ENCODE measurements around the gene RALGPS1. TPM values are rescaled to one million over a fixed set of nuclear protein-coding genes. Genes with fewer than 3 reads are reported as not detected.

The RALGPS1 gene
- total and polyA plus RNA-seq, 5 donors from 2014 or later, result 1.8 to 10.3 (median 3.3) TPM

- Mint-ChIP-seq H3K9me3 (no peaks in the 10 kb centered on the region), H3K27ac (peak overlapping the region in 1 of 3 donors; percentile 5), H3K4me1 (peaks cover 0 to 9% (median 4%) of the 10 kb centered on the region in 4 donors), H3K36me3 (no peaks in the 10 kb centered on the region), H3K27me3 (peaks cover 5% of the 10 kb centered on the region), H3K4me3 (no peak overlapping the region)
- Histone ChIP-seq H3K27ac (ENCODE audit: insufficient read depth, low read length, poor library complexity, severe bottlenecking) (no peak overlapping the region), H3K4me3 (ENCODE audit: low read depth, low read length) (no peak overlapping the region), H3K9me3 (ENCODE audit: control insufficient read depth in 2 of 2, low read length in 2 of 2) (no peaks in the 10 kb centered on the region), H3K27me3 (ENCODE audit: control insufficient read depth, insufficient read depth, low read length) (no peaks in the 10 kb centered on the region), H3K36me3 (ENCODE audit: control insufficient read depth, insufficient read depth, low read length) (no peaks in the 10 kb centered on the region), H3K4me1 (ENCODE audit: control insufficient read depth, insufficient read depth, low read length, poor library complexity, severe bottlenecking) (no peaks in the 10 kb centered on the region)
- DNase-seq (no peak), ATAC-seq (ENCODE audit: low read depth in 2 of 2) (no peak)
These were observed 198.2 kb downstream of the RALGPS1 start for GRCh38 chr9:127112735-127113161.

- Histone ChIP-seq H3K4me3 (ENCODE audit: low read depth, low read length) (no peak overlapping the region), H3K4me1 (ENCODE audit: control insufficient read depth, insufficient read depth, low read length, poor library complexity, severe bottlenecking) (no peaks in the 10 kb centered on the region), H3K27ac (ENCODE audit: insufficient read depth, low read length, poor library complexity, severe bottlenecking) (no peak overlapping the region), H3K36me3 (ENCODE audit: control insufficient read depth, insufficient read depth, low read length) (no peaks in the 10 kb centered on the region), H3K9me3 (ENCODE audit: control insufficient read depth in 2 of 2, low read length in 2 of 2) (no peaks in the 10 kb centered on the region), H3K27me3 (ENCODE audit: control insufficient read depth, insufficient read depth, low read length) (no peaks in the 10 kb centered on the region)
- Mint-ChIP-seq H3K4me1 (peaks cover 0 to 9% (median 4%) of the 10 kb centered on the region in 4 donors), H3K27me3 (peaks cover 5% of the 10 kb centered on the region), H3K36me3 (no peaks in the 10 kb centered on the region), H3K27ac (peak overlapping the region in 1 of 3 donors; percentile 5), H3K4me3 (no peak overlapping the region), H3K9me3 (no peaks in the 10 kb centered on the region)
- DNase-seq (no peak), ATAC-seq (ENCODE audit: low read depth in 2 of 2) (no peak)
These were observed 198.8 kb downstream of the RALGPS1 start for GRCh38 chr9:127113191-127113972.

GRCh38 chr9:127114606-127115005 is 200.0 kb downstream of the RALGPS1 start:
- H3K36me3 ChIP-seq (ENCODE audit: control insufficient read depth, insufficient read depth, low read length), result no peaks in the 10 kb centered on the region
- H3K9me3 Mint-ChIP-seq, result no peaks in the 10 kb centered on the region
- no peaks in the 10 kb centered on the region for H3K27me3 ChIP-seq (ENCODE audit: control insufficient read depth, insufficient read depth, low read length)
- no peak overlapping the region for H3K4me3 ChIP-seq (ENCODE audit: low read depth, low read length)
- H3K27ac ChIP-seq (ENCODE audit: insufficient read depth, low read length, poor library complexity, severe bottlenecking), result no peak overlapping the region
- no peak overlapping the region for H3K27ac Mint-ChIP-seq
- no peaks in the 10 kb centered on the region for H3K4me1 ChIP-seq (ENCODE audit: control insufficient read depth, insufficient read depth, low read length, poor library complexity, severe bottlenecking)
- H3K4me3 Mint-ChIP-seq, result no peak overlapping the region
- H3K9me3 ChIP-seq (ENCODE audit: control insufficient read depth in 2 of 2, low read length in 2 of 2), result no peaks in the 10 kb centered on the region
- DNase-seq (no peak), ATAC-seq (ENCODE audit: low read depth in 2 of 2) (no peak)
- peaks cover 5% of the 10 kb centered on the region for H3K27me3 Mint-ChIP-seq
- peaks cover 0 to 9% (median 4%) of the 10 kb centered on the region in 4 donors for H3K4me1 Mint-ChIP-seq
- no peaks in the 10 kb centered on the region for H3K36me3 Mint-ChIP-seq

- Mint-ChIP-seq H3K4me3 (no peak overlapping the region), H3K36me3 (no peaks in the 10 kb centered on the region), H3K4me1 (peaks cover 0 to 10% (median 6%) of the 10 kb centered on the region in 4 donors), H3K27me3 (peaks cover 2% of the 10 kb centered on the region), H3K9me3 (no peaks in the 10 kb centered on the region), H3K27ac (peak overlapping the region in 1 of 3 donors; percentile 45)
- H3K27ac ChIP-seq (ENCODE audit: insufficient read depth, low read length, poor library complexity, severe bottlenecking), result no peak overlapping the region
- no peaks in the 10 kb centered on the region for H3K9me3 ChIP-seq (ENCODE audit: control insufficient read depth in 2 of 2, low read length in 2 of 2)
- DNase-seq (no peak), ATAC-seq (ENCODE audit: low read depth in 2 of 2) (no peak)
- no peaks in the 10 kb centered on the region for H3K36me3 ChIP-seq (ENCODE audit: control insufficient read depth, insufficient read depth, low read length)
- H3K27me3 ChIP-seq (ENCODE audit: control insufficient read depth, insufficient read depth, low read length), result no peaks in the 10 kb centered on the region
- no peaks in the 10 kb centered on the region for H3K4me1 ChIP-seq (ENCODE audit: control insufficient read depth, insufficient read depth, low read length, poor library complexity, severe bottlenecking)
- H3K4me3 ChIP-seq (ENCODE audit: low read depth, low read length), result no peak overlapping the region
These were observed 201.6 kb downstream of the RALGPS1 start for GRCh38 chr9:127116088-127116726.

GRCh38 chr9:127116957-127117356 is 202.4 kb downstream of the RALGPS1 start:
- Histone ChIP-seq H3K36me3 (ENCODE audit: control insufficient read depth, insufficient read depth, low read length) (no peaks in the 10 kb centered on the region), H3K27ac (ENCODE audit: insufficient read depth, low read length, poor library complexity, severe bottlenecking) (no peak overlapping the region), H3K4me3 (ENCODE audit: low read depth, low read length) (no peak overlapping the region), H3K4me1 (ENCODE audit: control insufficient read depth, insufficient read depth, low read length, poor library complexity, severe bottlenecking) (no peaks in the 10 kb centered on the region), H3K9me3 (ENCODE audit: control insufficient read depth in 2 of 2, low read length in 2 of 2) (no peaks in the 10 kb centered on the region), H3K27me3 (ENCODE audit: control insufficient read depth, insufficient read depth, low read length) (no peaks in the 10 kb centered on the region)
- Mint-ChIP-seq H3K4me1 (peaks cover 0 to 13% (median 8%) of the 10 kb centered on the region in 4 donors), H3K36me3 (no peaks in the 10 kb centered on the region), H3K27me3 (peaks cover 10% of the 10 kb centered on the region), H3K9me3 (no peaks in the 10 kb centered on the region), H3K4me3 (no peak overlapping the region), H3K27ac (no peak overlapping the region)
- ATAC-seq (ENCODE audit: low read depth in 2 of 2), result no peak
- DNase-seq, result peak in 1 of 3 donors; percentile 17

GRCh38 chr9:127117801-127118200 is 203.2 kb downstream of the RALGPS1 start:
- Mint-ChIP-seq H3K27ac (no peak overlapping the region), H3K9me3 (no peaks in the 10 kb centered on the region), H3K27me3 (peaks cover 10% of the 10 kb centered on the region), H3K4me1 (peaks cover 0 to 13% (median 8%) of the 10 kb centered on the region in 4 donors), H3K36me3 (no peaks in the 10 kb centered on the region), H3K4me3 (no peak overlapping the region)
- no peak overlapping the region for H3K27ac ChIP-seq (ENCODE audit: insufficient read depth, low read length, poor library complexity, severe bottlenecking)
- DNase-seq, result no peak
- H3K9me3 ChIP-seq (ENCODE audit: control insufficient read depth in 2 of 2, low read length in 2 of 2), result no peaks in the 10 kb centered on the region
- ATAC-seq (ENCODE audit: low read depth in 2 of 2), result no peak
- H3K36me3 ChIP-seq (ENCODE audit: control insufficient read depth, insufficient read depth, low read length), result no peaks in the 10 kb centered on the region
- H3K4me1 ChIP-seq (ENCODE audit: control insufficient read depth, insufficient read depth, low read length, poor library complexity, severe bottlenecking), result no peaks in the 10 kb centered on the region
- H3K4me3 ChIP-seq (ENCODE audit: low read depth, low read length), result no peak overlapping the region
- no peaks in the 10 kb centered on the region for H3K27me3 ChIP-seq (ENCODE audit: control insufficient read depth, insufficient read depth, low read length)

GRCh38 chr9:127118597-127119319 is 204.2 kb downstream of the RALGPS1 start:
- Histone ChIP-seq H3K36me3 (ENCODE audit: control insufficient read depth, insufficient read depth, low read length) (no peaks in the 10 kb centered on the region), H3K4me1 (ENCODE audit: control insufficient read depth, insufficient read depth, low read length, poor library complexity, severe bottlenecking) (no peaks in the 10 kb centered on the region), H3K4me3 (ENCODE audit: low read depth, low read length) (no peak overlapping the region), H3K9me3 (ENCODE audit: control insufficient read depth in 2 of 2, low read length in 2 of 2) (no peaks in the 10 kb centered on the region), H3K27ac (ENCODE audit: insufficient read depth, low read length, poor library complexity, severe bottlenecking) (no peak overlapping the region), H3K27me3 (ENCODE audit: control insufficient read depth, insufficient read depth, low read length) (no peaks in the 10 kb centered on the region)
- H3K9me3 Mint-ChIP-seq, result no peaks in the 10 kb centered on the region
- no peaks in the 10 kb centered on the region for H3K36me3 Mint-ChIP-seq
- DNase-seq (no peak), ATAC-seq (ENCODE audit: low read depth in 2 of 2) (no peak)
- peaks cover 0 to 13% (median 8%) of the 10 kb centered on the region in 4 donors for H3K4me1 Mint-ChIP-seq
- peaks cover 18% of the 10 kb centered on the region for H3K27me3 Mint-ChIP-seq
- peak overlapping the region in 1 of 4 donors; percentile 82 for H3K4me3 Mint-ChIP-seq
- H3K27ac Mint-ChIP-seq, result peak overlapping the region in 1 of 3 donors; percentile 54

All from CD4-positive, CD25-positive, alpha-beta regulatory T cell (primary cell).